HCT116 (cell line): ENCODE data around the gene SPON1. TPM values are rescaled to one million over a fixed set of nuclear protein-coding genes. Genes with fewer than 3 reads are reported as not detected.

Source experiments
- ATAC-seq: fragments of 200-7000 bp; cut with Tn5 transposase; 2 replicates; pipeline ENCODE4 v1.9.1; 2020; ENCODE audit warnings: mild to moderate bottlenecking, moderate library complexity
- BruUV-seq: library from RNA; stranded (reverse); fragments of 400-500 nt; replicated peaks from 2 replicates; lab custom pipeline; 2021; lab: Mats Ljungman, UMichigan
- CTCF ChIA-PET: fragments of 300-600 bp; sonication (Branson Sonifier 250); formaldehyde crosslinking; loops from one replicate; lab custom pipeline; 2021; ENCODE audit warnings: antibody characterized with exemption; lab: Charles Lee
- POLR2A ChIA-PET: fragments of 300-600, 350-600 bp; sonication (Branson Sonifier 250); formaldehyde crosslinking; loops from one replicate; lab custom pipeline; 2021; ENCODE audit warnings: antibody characterized with exemption; lab: Charles Lee
- RAD21 ChIA-PET, 2 experiments: fragments of 300-600 bp; sonication (Branson Sonifier 250); formaldehyde crosslinking; loops; one replicate each; lab custom pipeline; 2023; ENCODE audit warnings: low total read pairs in 2 of 2; ENCODE audit not compliant: uncharacterized antibody in 2 of 2, unreplicated experiment in 2 of 2, low non-redundant PET in 1 of 2; lab: Charles Lee
- DNase-seq: peaks from one replicate; pipeline ENCODE4 v3.0.0-alpha.2; 2010; ENCODE audit warnings: low read depth, low spot score
- H2AFZ ChIP-seq: fragments of 200-600 bp; shearing (Covaris generic), sonication (generic); 2 replicates; pipeline ENCODE4 v1.6.1; 2017; ENCODE audit warnings: low read depth, mixed run types, mixed read lengths, antibody characterized with exemption, low read length; ENCODE audit not compliant: poor library complexity, severe bottlenecking
- H3K27ac ChIP-seq: 2 replicates; pipeline ENCODE4 v1.5.1; 2012; ENCODE audit warnings: low read depth, low read length
- H3K27me3 ChIP-seq: fragments of 200-600 bp; sonication (generic); 2 replicates; pipeline ENCODE4 v1.6.1; 2016; ENCODE audit warnings: mixed run types, low read length, mixed read lengths; ENCODE audit not compliant: insufficient read depth
- H3K36me3 ChIP-seq, 2 experiments: fragments of 200-500 bp in 1 of 2; fragments of 200-600 bp in 1 of 2; sonication (Bioruptor generic) in 1 of 2; sonication (generic) in 1 of 2; 2 replicates each; pipeline versions ENCODE4 v1.5.1 to v1.6.1; 2014 to 2016; ENCODE audit warnings: low read length in 2 of 2, inconsistent platforms in 1 of 2, mixed read lengths in 1 of 2, mixed run types in 1 of 2; ENCODE audit not compliant: insufficient read depth in 2 of 2, control insufficient read depth in 1 of 2
- H3K4me1 ChIP-seq, 2 experiments: fragments of 200-600 bp in 1 of 2; sonication (generic) in 1 of 2; 2 replicates each; pipeline versions ENCODE4 v1.5.1 to v1.6.1; 2012 to 2017; ENCODE audit warnings: low read length in 2 of 2, inconsistent platforms in 1 of 2, mild to moderate bottlenecking in 1 of 2, mixed read lengths in 1 of 2, mixed run types in 1 of 2, moderate library complexity in 1 of 2; ENCODE audit not compliant: insufficient read depth in 2 of 2, control insufficient read depth in 1 of 2
- H3K4me2 ChIP-seq: fragments of 200-600 bp; sonication (generic); 2 replicates; pipeline ENCODE4 v1.6.1; 2017; ENCODE audit warnings: mixed run types, low read length, mixed read lengths
- H3K4me3 ChIP-seq, 2 experiments: fragments of 200-600 bp in 1 of 2; sonication (generic) in 1 of 2; replicated peaks in 1 of 2; 2 replicates each; pipeline ENCODE4 v1.5.1; 2011 to 2016; ENCODE audit warnings: low read length in 2 of 2, control low read depth in 1 of 2, low read depth in 1 of 2, mild to moderate bottlenecking in 1 of 2, mixed read lengths in 1 of 2, mixed run types in 1 of 2
- H3K79me2 ChIP-seq: fragments of 200-600 bp; sonication (generic); 2 replicates; pipeline ENCODE4 v1.6.1; 2017; ENCODE audit warnings: mild to moderate bottlenecking, mixed run types, low read length, moderate library complexity, mixed read lengths; ENCODE audit not compliant: insufficient read depth
- H3K9ac ChIP-seq: fragments of 200-600 bp; sonication (generic); 2 replicates; pipeline ENCODE4 v1.6.1; 2016; ENCODE audit warnings: low read length, mixed read lengths
- H3K9me2 ChIP-seq: fragments of 200-600 bp; sonication (generic), shearing (Covaris generic); 2 replicates; pipeline ENCODE4 v1.6.1; 2017; ENCODE audit warnings: mixed run types, mild to moderate bottlenecking, moderate library complexity; ENCODE audit not compliant: insufficient read depth
- H3K9me3 ChIP-seq, 2 experiments: fragments of 200-500 bp in 1 of 2; fragments of 200-600 bp in 1 of 2; sonication (Bioruptor generic) in 1 of 2; sonication (generic) in 1 of 2; 2 replicates each; pipeline ENCODE4 v1.6.1; 2014 to 2017; ENCODE audit warnings: low read length in 2 of 2, mixed read lengths in 2 of 2, inconsistent platforms in 1 of 2, low read depth in 1 of 2, mild to moderate bottlenecking in 1 of 2, mixed run types in 1 of 2, moderate library complexity in 1 of 2; ENCODE audit not compliant: control insufficient read depth in 1 of 2, insufficient read depth in 1 of 2
- H4K20me1 ChIP-seq: fragments of 200-600 bp; sonication (generic), shearing (Covaris generic); 2 replicates; pipeline ENCODE4 v1.6.1; 2017; ENCODE audit warnings: mixed run types, mild to moderate bottlenecking, moderate library complexity; ENCODE audit not compliant: insufficient read depth
- ATF3 ChIP-seq: IDR thresholded peaks from 2 replicates; pipeline ENCODE4 v1.6.1; 2012
- CBX3 ChIP-seq: IDR thresholded peaks from 2 replicates; pipeline ENCODE4 v1.6.1; 2012; ENCODE audit warnings: low read depth
- CTCF ChIP-seq, 3 experiments: fragments of 200-600 bp in 1 of 3; sonication (generic) in 1 of 3; IDR thresholded peaks in 2 of 3; conservative IDR thresholded peaks in 1 of 3; 2 replicates each; pipeline ENCODE4 v1.5.1; 2012 to 2017; ENCODE audit warnings: low read depth in 2 of 3, low read length in 2 of 3, antibody characterized with exemption in 1 of 3, borderline replicate concordance in 1 of 3, control low read depth in 1 of 3, mild to moderate bottlenecking in 1 of 3, mixed read lengths in 1 of 3, mixed run types in 1 of 3, moderate library complexity in 1 of 3; ENCODE audit not compliant: insufficient read depth in 1 of 3
- EGR1 ChIP-seq: IDR thresholded peaks from 2 replicates; pipeline ENCODE4 v1.6.1; 2012; ENCODE audit warnings: low read depth
- ELF1 ChIP-seq: IDR thresholded peaks from 2 replicates; pipeline ENCODE4 v1.6.1; 2012; ENCODE audit warnings: low read depth, borderline replicate concordance
- EZH2phosphoT487 ChIP-seq: fragments of 200-600 bp; IDR thresholded peaks from 2 replicates; pipeline ENCODE4 v1.6.1; 2018; ENCODE audit warnings: antibody characterized with exemption, borderline replicate concordance
- FOSL1 ChIP-seq: IDR thresholded peaks from 2 replicates; pipeline ENCODE4 v1.6.1; 2012; ENCODE audit warnings: low read depth
- JUND ChIP-seq: IDR thresholded peaks from 2 replicates; pipeline ENCODE4 v1.6.1; 2012
- MAX ChIP-seq: IDR thresholded peaks from 2 replicates; pipeline ENCODE4 v1.6.1; 2012
- POLR2A ChIP-seq: IDR thresholded peaks from 2 replicates; pipeline ENCODE4 v1.7.0; 2011; ENCODE audit warnings: borderline replicate concordance; ENCODE audit not compliant: insufficient read depth, insufficient read length; ENCODE audit errors: extremely low read depth
- POLR2AphosphoS5 ChIP-seq: IDR thresholded peaks from 2 replicates; pipeline ENCODE4 v1.6.1; 2011; ENCODE audit warnings: mild to moderate bottlenecking, low read depth, low read length, moderate library complexity
- REST ChIP-seq: IDR thresholded peaks from 2 replicates; pipeline ENCODE4 v1.6.1; 2012; ENCODE audit warnings: low read depth
- SIN3A ChIP-seq: IDR thresholded peaks from 2 replicates; pipeline ENCODE4 v1.6.1; 2012; ENCODE audit warnings: low read depth
- YY1 ChIP-seq: IDR thresholded peaks from 2 replicates; pipeline ENCODE4 v1.6.1; 2011; ENCODE audit warnings: low read length, low read depth, moderate library complexity, mild to moderate bottlenecking; ENCODE audit not compliant: insufficient replicate concordance; ENCODE audit errors: extremely low read depth
- ZBTB33 ChIP-seq: IDR thresholded peaks from 2 replicates; pipeline ENCODE4 v1.6.1; 2011; ENCODE audit warnings: mild to moderate bottlenecking, low read length, moderate library complexity; ENCODE audit not compliant: insufficient replicate concordance; ENCODE audit errors: extremely low read depth
- ZFX ChIP-seq: fragments of 450-650 bp; IDR thresholded peaks from 2 replicates; pipeline ENCODE4 v1.6.1; 2017
- ZNF274 ChIP-seq: fragments of 200-500 bp; sonication (Bioruptor generic); IDR thresholded peaks from 2 replicates; pipeline ENCODE4 v1.6.1; 2014; ENCODE audit warnings: mild to moderate bottlenecking, low read depth, low read length, inconsistent platforms
- intact Hi-C: fragments of 100-400 bp; cut with micrococcal nuclease; formaldehyde crosslinking; loops from 2 replicates; pipeline ENCODE4 v1.10.0; 2022
- total RNA-seq: library from RNA; stranded (reverse); gene quantifications from one replicate; pipeline ENCODE4 v1.2.1, GENCODE V29; 2021; ENCODE audit not compliant: unreplicated experiment

Gene SPON1
- total RNA-seq, 1 experiment from 2014 or later: 0.17 TPM

- no peak overlapping the region for H3K27ac ChIP-seq
- H3K9me2 ChIP-seq: no peaks in the 10 kb centered on the region
- ChIA-PET CTCF (no interaction called here), RAD21 (no interaction called here), POLR2A (no interaction called here)
- intact Hi-C loops: loop anchor here (10.0 kb wide), 1 partner anchor 885 kb away; no protein-coding TSS in a partner anchor
- no peak overlapping the region for H3K9ac ChIP-seq
- H3K4me3 ChIP-seq: no peak overlapping the region
- no peaks in the 10 kb centered on the region for H3K36me3 ChIP-seq
- H3K79me2 ChIP-seq: no peaks in the 10 kb centered on the region
- H3K4me2 ChIP-seq: no peak overlapping the region
- peaks cover 35% of the 10 kb centered on the region for H3K27me3 ChIP-seq
- no peaks in the 10 kb centered on the region for H3K9me3 ChIP-seq
- DNase-seq: no peak
- no TSS peak for BruUV-seq
- H2AFZ ChIP-seq: no peak overlapping the region
- H3K4me1 ChIP-seq: no peaks in the 10 kb centered on the region
- no peak for TF ChIP-seq FOSL1
- TF ChIP-seq ELF1: no peak
- TF ChIP-seq ZBTB33: no peak
- no peak for TF ChIP-seq ATF3
- TF ChIP-seq CBX3: no peak
- no peak for TF ChIP-seq EZH2phosphoT487
- TF ChIP-seq SIN3A: no peak
- no peak for TF ChIP-seq ZFX
- TF ChIP-seq EGR1: no peak
- TF ChIP-seq MAX: no peak
- no peak for TF ChIP-seq POLR2AphosphoS5
- no peak for TF ChIP-seq JUND
- no peak for TF ChIP-seq POLR2A
- no peak for TF ChIP-seq YY1
- no peak for TF ChIP-seq ZNF274
- TF ChIP-seq CTCF (IDR thresholded peaks at IDR 0.05 in 2 of 3, conservative IDR thresholded peaks at IDR 0.05 in 1 of 3; ENCODE audit: borderline replicate concordance in 1 of 3, insufficient read depth in 1 of 3, low read depth in 2 of 3, low read length in 2 of 3): no peak
- no peak for TF ChIP-seq REST
- ATAC-seq: no peak
- no peaks in the 10 kb centered on the region for H4K20me1 ChIP-seq
Measured at GRCh38 chr11:14240221-14240620, 277.7 kb downstream of the SPON1 start.
